ENCODE results near the gene NR2C2AP. TPM values are rescaled to one million over a fixed set of nuclear protein-coding genes. Genes with fewer than 3 reads are reported as not detected.

The NR2C2AP gene
- total and polyA plus RNA-seq, 2 of the 13 experiments (the other 11 are each of a cell fraction or from before 2014, with no cell fraction given) = 12.2 to 26.8 TPM

DNA sequence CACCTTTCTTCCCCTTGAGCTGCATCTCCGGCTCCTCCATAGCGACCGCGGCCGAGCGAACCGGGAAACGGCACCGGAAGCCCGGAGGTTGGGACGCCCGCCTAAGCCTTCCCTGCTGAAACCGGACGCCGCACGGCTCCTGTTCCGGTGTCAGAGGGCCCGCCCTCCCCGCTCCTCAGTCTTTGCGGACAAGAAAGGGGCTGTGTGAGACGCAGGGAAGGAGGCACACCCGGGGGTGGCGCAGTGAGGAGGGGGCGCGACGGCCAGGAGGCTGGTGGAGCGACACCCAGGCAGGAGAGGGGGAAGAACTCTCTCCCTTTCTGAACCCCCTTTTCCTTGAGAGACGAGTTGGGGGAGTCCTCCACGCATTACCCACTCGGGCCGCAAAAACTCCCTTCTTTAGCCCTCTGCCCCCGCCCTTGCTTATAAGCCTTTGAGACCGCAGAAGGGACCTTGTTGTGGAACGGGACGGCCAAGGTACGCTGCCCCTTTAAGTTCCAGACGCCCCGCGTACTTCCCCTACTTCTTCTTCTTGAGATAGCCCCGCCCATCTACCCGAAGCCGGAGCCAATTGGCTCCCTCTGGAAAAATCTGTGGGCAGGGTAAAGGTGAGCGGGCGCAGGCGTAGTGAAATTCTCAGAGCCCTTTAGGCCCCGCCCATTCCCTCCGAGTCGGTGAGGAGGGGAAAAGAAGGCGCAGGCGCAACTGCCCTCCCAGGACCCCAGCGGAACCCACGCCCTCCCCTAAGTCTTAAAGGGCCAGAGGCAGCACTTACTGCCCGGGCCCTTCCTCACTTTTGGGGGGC, 10.9 kb downstream of the NR2C2AP start, which contains the start of the genes BORCS8 and RFXANK (continued):
- TF ChIP-seq, protein P1, sequence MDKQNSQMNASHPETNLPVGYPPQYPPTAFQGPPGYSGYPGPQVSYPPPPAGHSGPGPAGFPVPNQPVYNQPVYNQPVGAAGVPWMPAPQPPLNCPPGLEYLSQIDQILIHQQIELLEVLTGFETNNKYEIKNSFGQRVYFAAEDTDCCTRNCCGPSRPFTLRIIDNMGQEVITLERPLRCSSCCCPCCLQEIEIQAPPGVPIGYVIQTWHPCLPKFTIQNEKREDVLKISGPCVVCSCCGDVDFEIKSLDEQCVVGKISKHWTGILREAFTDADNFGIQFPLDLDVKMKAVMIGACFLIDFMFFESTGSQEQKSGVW (CRISPR knock-in tag; IDR thresholded peaks at IDR 0.05; ENCODE audit: borderline replicate concordance) = no peak
- TF ChIP-seq NCOA5 (CRISPR knock-in tag; IDR thresholded peaks at IDR 0.05) (no peak), ZNF496 (CRISPR knock-in tag; IDR thresholded peaks at IDR 0.05; ENCODE audit: insufficient replicate concordance) (no peak), SP4 (CRISPR knock-in tag; IDR thresholded peaks at IDR 0.05) (peak; percentile 86), EP300 (IDR thresholded peaks at IDR 0.05; ENCODE audit: low read depth in 2 of 2, low read length in 2 of 2) (peak; percentile 16 to 48; a peak in 2 of 4 replicates), EP300 (CRISPR knock-in tag; IDR thresholded peaks at IDR 0.05; ENCODE audit: borderline replicate concordance) (peak; percentile 27; the same call in 1 of the 2 replicates), RARG (CRISPR knock-in tag; IDR thresholded peaks at IDR 0.05; ENCODE audit: low read depth) (no peak), MAFK (conservative IDR thresholded peaks at IDR 0.05 in 1 of 2, IDR thresholded peaks at IDR 0.05 in 1 of 2; ENCODE audit: low read length in 2 of 2) (no peak), RAD51 (IDR thresholded peaks at IDR 0.05; ENCODE audit: borderline replicate concordance) (no peak), SP5 (CRISPR knock-in tag; IDR thresholded peaks at IDR 0.05; ENCODE audit: borderline replicate concordance, low read depth) (peak; percentile 24; the same call in 1 of the 2 replicates), HNF4A (CRISPR knock-in tag; IDR thresholded peaks at IDR 0.05) (no peak), KLF6 (CRISPR knock-in tag; IDR thresholded peaks at IDR 0.05) (no peak), ETV5 (CRISPR knock-in tag; IDR thresholded peaks at IDR 0.05; ENCODE audit: borderline replicate concordance) (peak; percentile 63; the same call in 1 of the 2 replicates), MTA3 (CRISPR knock-in tag; IDR thresholded peaks at IDR 0.05) (no peak), HDAC6 (IDR thresholded peaks at IDR 0.05; ENCODE audit: low read depth, low read length) (no peak), IKZF1 (IDR thresholded peaks at IDR 0.05) (no peak)
- TF ChIP-seq, protein P2, sequence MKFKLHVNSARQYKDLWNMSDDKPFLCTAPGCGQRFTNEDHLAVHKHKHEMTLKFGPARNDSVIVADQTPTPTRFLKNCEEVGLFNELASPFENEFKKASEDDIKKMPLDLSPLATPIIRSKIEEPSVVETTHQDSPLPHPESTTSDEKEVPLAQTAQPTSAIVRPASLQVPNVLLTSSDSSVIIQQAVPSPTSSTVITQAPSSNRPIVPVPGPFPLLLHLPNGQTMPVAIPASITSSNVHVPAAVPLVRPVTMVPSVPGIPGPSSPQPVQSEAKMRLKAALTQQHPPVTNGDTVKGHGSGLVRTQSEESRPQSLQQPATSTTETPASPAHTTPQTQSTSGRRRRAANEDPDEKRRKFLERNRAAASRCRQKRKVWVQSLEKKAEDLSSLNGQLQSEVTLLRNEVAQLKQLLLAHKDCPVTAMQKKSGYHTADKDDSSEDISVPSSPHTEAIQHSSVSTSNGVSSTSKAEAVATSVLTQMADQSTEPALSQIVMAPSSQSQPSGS (CRISPR knock-in tag; IDR thresholded peaks at IDR 0.05) = peak; percentile 76; the same call in 1 of the 2 replicates
- TF ChIP-seq, protein P3, sequence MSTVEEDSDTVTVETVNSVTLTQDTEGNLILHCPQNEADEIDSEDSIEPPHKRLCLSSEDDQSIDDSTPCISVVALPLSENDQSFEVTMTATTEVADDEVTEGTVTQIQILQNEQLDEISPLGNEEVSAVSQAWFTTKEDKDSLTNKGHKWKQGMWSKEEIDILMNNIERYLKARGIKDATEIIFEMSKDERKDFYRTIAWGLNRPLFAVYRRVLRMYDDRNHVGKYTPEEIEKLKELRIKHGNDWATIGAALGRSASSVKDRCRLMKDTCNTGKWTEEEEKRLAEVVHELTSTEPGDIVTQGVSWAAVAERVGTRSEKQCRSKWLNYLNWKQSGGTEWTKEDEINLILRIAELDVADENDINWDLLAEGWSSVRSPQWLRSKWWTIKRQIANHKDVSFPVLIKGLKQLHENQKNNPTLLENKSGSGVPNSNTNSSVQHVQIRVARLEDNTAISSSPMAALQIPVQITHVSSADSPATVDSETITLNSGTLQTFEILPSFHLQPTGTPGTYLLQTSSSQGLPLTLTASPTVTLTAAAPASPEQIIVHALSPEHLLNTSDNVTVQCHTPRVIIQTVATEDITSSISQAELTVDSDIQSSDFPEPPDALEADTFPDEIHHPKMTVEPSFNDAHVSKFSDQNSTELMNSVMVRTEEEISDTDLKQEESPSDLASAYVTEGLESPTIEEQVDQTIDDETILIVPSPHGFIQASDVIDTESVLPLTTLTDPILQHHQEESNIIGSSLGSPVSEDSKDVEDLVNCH (CRISPR knock-in tag; IDR thresholded peaks at IDR 0.05) = peak; percentile 58; the same call in 1 of the 2 replicates
- TF ChIP-seq, protein P4, sequence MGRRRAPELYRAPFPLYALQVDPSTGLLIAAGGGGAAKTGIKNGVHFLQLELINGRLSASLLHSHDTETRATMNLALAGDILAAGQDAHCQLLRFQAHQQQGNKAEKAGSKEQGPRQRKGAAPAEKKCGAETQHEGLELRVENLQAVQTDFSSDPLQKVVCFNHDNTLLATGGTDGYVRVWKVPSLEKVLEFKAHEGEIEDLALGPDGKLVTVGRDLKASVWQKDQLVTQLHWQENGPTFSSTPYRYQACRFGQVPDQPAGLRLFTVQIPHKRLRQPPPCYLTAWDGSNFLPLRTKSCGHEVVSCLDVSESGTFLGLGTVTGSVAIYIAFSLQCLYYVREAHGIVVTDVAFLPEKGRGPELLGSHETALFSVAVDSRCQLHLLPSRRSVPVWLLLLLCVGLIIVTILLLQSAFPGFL (CRISPR knock-in tag; IDR thresholded peaks at IDR 0.05) = no peak
- TF ChIP-seq, protein P5, sequence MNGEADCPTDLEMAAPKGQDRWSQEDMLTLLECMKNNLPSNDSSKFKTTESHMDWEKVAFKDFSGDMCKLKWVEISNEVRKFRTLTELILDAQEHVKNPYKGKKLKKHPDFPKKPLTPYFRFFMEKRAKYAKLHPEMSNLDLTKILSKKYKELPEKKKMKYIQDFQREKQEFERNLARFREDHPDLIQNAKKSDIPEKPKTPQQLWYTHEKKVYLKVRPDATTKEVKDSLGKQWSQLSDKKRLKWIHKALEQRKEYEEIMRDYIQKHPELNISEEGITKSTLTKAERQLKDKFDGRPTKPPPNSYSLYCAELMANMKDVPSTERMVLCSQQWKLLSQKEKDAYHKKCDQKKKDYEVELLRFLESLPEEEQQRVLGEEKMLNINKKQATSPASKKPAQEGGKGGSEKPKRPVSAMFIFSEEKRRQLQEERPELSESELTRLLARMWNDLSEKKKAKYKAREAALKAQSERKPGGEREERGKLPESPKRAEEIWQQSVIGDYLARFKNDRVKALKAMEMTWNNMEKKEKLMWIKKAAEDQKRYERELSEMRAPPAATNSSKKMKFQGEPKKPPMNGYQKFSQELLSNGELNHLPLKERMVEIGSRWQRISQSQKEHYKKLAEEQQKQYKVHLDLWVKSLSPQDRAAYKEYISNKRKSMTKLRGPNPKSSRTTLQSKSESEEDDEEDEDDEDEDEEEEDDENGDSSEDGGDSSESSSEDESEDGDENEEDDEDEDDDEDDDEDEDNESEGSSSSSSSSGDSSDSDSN (CRISPR knock-in tag; IDR thresholded peaks at IDR 0.05) = peak; percentile 79

Data from HepG2 (cell line).